ENCODE measurements around the gene SEMA4A. TPM values are rescaled to one million over a fixed set of nuclear protein-coding genes. Genes with fewer than 3 reads are reported as not detected.
A peak's percentile ranks its signal among the peaks of the same experiment; 100 is the strongest.

The SEMA4A gene
- total RNA-seq, 1 donor from 2014 or later = 7.0 TPM

GRCh38 chr1:156154317-156154749, 948 bp downstream of the SEMA4A start:
- peak overlapping the region; percentile 82 for H3K27ac Mint-ChIP-seq
- peak; percentile 95 for ATAC-seq (ENCODE audit: low read depth)
- peak overlapping the region; percentile 81 for H3K4me3 Mint-ChIP-seq
- peaks cover 8% of the 10 kb centered on the region for H3K36me3 Mint-ChIP-seq (ENCODE audit: low read depth)
- ChIA-PET POLR2A (interaction anchor here (0.5 to 2.1 kb wide), 7 partner anchors 10 to 1003 kb away, joined by 4 to 19 read pairs (median 9); partner anchors contain the start of genes PMF1, SLC25A44 and SMG5), CTCF (interaction anchor here (1.0 to 1.6 kb wide), 4 partner anchors 9 to 71 kb away, joined by 3 to 10 read pairs (median 5); partner anchors contain the start of gene SLC25A44)
- intact Hi-C loops (cut with micrococcal nuclease) = loop anchor here (1.0 to 2.0 kb wide), 3 partner anchors 39 to 59 kb away; partner anchors contain the start of gene PMF1
- H3K9me3 Mint-ChIP-seq = no peaks in the 10 kb centered on the region
- peaks cover 9% of the 10 kb centered on the region for H3K27me3 Mint-ChIP-seq
- H3K4me1 Mint-ChIP-seq = peaks cover 95% of the 10 kb centered on the region
- no peak for TF ChIP-seq CTCF (IDR thresholded peaks at IDR 0.05)
- peak; percentile 66 for DNase-seq

GRCh38 chr1:156155756-156156510, 2.5 kb downstream of the SEMA4A start:
- DNase-seq = no peak
- CTCF ChIA-PET = interaction anchor here (1.9 kb wide), 1 partner anchor 69 kb away, joined by 9 read pairs; no protein-coding TSS in a partner anchor
- intact Hi-C loops (cut with micrococcal nuclease) = loop anchor here (2.0 kb wide), 1 partner anchor 49 kb away; no protein-coding TSS in a partner anchor
- H3K9me3 Mint-ChIP-seq = no peaks in the 10 kb centered on the region
- ATAC-seq (ENCODE audit: low read depth) = no peak
- H3K27ac Mint-ChIP-seq = no peak overlapping the region
- POLR2A ChIA-PET = interaction anchor here (0.5 to 2.1 kb wide), 7 partner anchors 8 to 1007 kb away, joined by 3 to 12 read pairs (median 6); partner anchors contain the start of genes PMF1, SLC25A44 and SMG5
- peak overlapping the region; percentile 39 for H3K4me3 Mint-ChIP-seq
- TF ChIP-seq CTCF (IDR thresholded peaks at IDR 0.05) = no peak
- peaks cover 15% of the 10 kb centered on the region for H3K27me3 Mint-ChIP-seq
- H3K36me3 Mint-ChIP-seq (ENCODE audit: low read depth) = peaks cover 8% of the 10 kb centered on the region
- peaks cover 91% of the 10 kb centered on the region for H3K4me1 Mint-ChIP-seq

GRCh38 chr1:156157506-156157905, 4.1 kb downstream of the SEMA4A start:
- H3K4me1 Mint-ChIP-seq = peaks cover 80% of the 10 kb centered on the region
- DNase-seq = no peak
- peaks cover 8% of the 10 kb centered on the region for H3K36me3 Mint-ChIP-seq (ENCODE audit: low read depth)
- no peak overlapping the region for H3K27ac Mint-ChIP-seq
- intact Hi-C loops (cut with micrococcal nuclease) = no loop called here
- H3K9me3 Mint-ChIP-seq = no peaks in the 10 kb centered on the region
- no peak for ATAC-seq (ENCODE audit: low read depth)
- CTCF ChIA-PET = interaction anchor here (2.8 kb wide), 1 partner anchor 67 kb away, joined by 7 read pairs; no protein-coding TSS in a partner anchor
- H3K27me3 Mint-ChIP-seq = peaks cover 17% of the 10 kb centered on the region
- POLR2A ChIA-PET = interaction anchor here (0.6 to 0.8 kb wide), 3 partner anchors 44 to 137 kb away, joined by 3 to 9 read pairs (median 3); partner anchors contain the start of gene PMF1
- H3K4me3 Mint-ChIP-seq = no peak overlapping the region
- no peak for TF ChIP-seq CTCF (IDR thresholded peaks at IDR 0.05)

GRCh38 chr1:156157966-156158365, 4.6 kb downstream of the SEMA4A start:
- CTCF ChIA-PET = interaction anchor here (2.8 kb wide), 1 partner anchor 67 kb away, joined by 7 read pairs; no protein-coding TSS in a partner anchor
- peaks cover 75% of the 10 kb centered on the region for H3K4me1 Mint-ChIP-seq
- POLR2A ChIA-PET = interaction anchor here (0.6 to 0.8 kb wide), 2 partner anchors 44 to 55 kb away, joined by 3 to 9 read pairs; partner anchors contain the start of gene PMF1
- H3K36me3 Mint-ChIP-seq (ENCODE audit: low read depth) = peaks cover 8% of the 10 kb centered on the region
- DNase-seq = no peak
- H3K27me3 Mint-ChIP-seq = peaks cover 17% of the 10 kb centered on the region
- intact Hi-C loops (cut with micrococcal nuclease) = no loop called here
- H3K27ac Mint-ChIP-seq = no peak overlapping the region
- H3K9me3 Mint-ChIP-seq = no peaks in the 10 kb centered on the region
- peak overlapping the region; percentile 21 for H3K4me3 Mint-ChIP-seq
- TF ChIP-seq CTCF (IDR thresholded peaks at IDR 0.05) = no peak
- ATAC-seq (ENCODE audit: low read depth) = no peak
